ENCODE measurements around the gene USP37. TPM values are rescaled to one million over a fixed set of nuclear protein-coding genes. Genes with fewer than 3 reads are reported as not detected.

USP37 gene
- total RNA-seq, 1 donor from 2014 or later: 9.2 TPM

GRCh38 chr2:218583983-218584850, 16.1 kb upstream of the USP37 start:
- FAIRE-seq (no peak), DNase-seq (ENCODE audit: low read depth) (no peak)
- no peak for TF ChIP-seq CTCF (IDR thresholded peaks at IDR 0.05; ENCODE audit: insufficient read depth, low read length, severe bottlenecking)
- Histone ChIP-seq H3K36me3 (ENCODE audit: control insufficient read depth, insufficient read depth, low read length) (peaks cover 9% of the 10 kb centered on the region), H3K27me3 (ENCODE audit: control insufficient read depth, insufficient read depth, low read length) (no peaks in the 10 kb centered on the region), H3K4me3 (ENCODE audit: low read depth, low read length) (no peak overlapping the region)

DNA sequence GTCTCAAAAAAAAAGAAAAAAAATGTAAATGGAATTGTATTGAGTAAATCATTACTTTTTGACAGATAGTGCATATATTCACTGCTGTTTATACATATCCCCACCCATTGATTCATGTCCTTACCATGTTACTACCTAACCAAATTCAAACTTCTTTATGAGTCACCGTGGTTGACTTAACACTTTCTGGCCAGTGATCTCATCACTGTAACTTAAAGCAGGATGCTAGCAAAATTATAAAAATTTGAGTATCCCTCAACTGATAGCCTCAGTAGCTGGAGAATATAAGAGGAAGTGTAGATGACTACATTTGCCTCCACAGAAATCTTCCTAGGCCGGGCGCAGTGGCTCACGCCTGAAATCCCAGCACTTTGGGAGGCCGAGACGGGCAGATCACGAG, 13.9 kb upstream of the USP37 start:
- peaks cover 9% of the 10 kb centered on the region for H3K36me3 ChIP-seq (ENCODE audit: control insufficient read depth, insufficient read depth, low read length)
- FAIRE-seq (no peak), DNase-seq (ENCODE audit: low read depth) (peak; percentile 95)
- H3K27me3 ChIP-seq (ENCODE audit: control insufficient read depth, insufficient read depth, low read length): no peaks in the 10 kb centered on the region
- TF ChIP-seq CTCF (IDR thresholded peaks at IDR 0.05; ENCODE audit: insufficient read depth, low read length, severe bottlenecking): no peak
- no peak overlapping the region for H3K4me3 ChIP-seq (ENCODE audit: low read depth, low read length)

- TF ChIP-seq CTCF (IDR thresholded peaks at IDR 0.05; ENCODE audit: insufficient read depth, low read length, severe bottlenecking): no peak
- Histone ChIP-seq H3K36me3 (ENCODE audit: control insufficient read depth, insufficient read depth, low read length) (peaks cover 5% of the 10 kb centered on the region), H3K27me3 (ENCODE audit: control insufficient read depth, insufficient read depth, low read length) (no peaks in the 10 kb centered on the region), H3K4me3 (ENCODE audit: low read depth, low read length) (no peak overlapping the region)
- FAIRE-seq: no peak
- DNase-seq (ENCODE audit: low read depth): no peak
Observed at GRCh38 chr2:218578272-218578877, 10.2 kb upstream of the USP37 start.

- Histone ChIP-seq H3K27me3 (ENCODE audit: control insufficient read depth, insufficient read depth, low read length) (no peaks in the 10 kb centered on the region), H3K36me3 (ENCODE audit: control insufficient read depth, insufficient read depth, low read length) (peaks cover 2% of the 10 kb centered on the region), H3K4me3 (ENCODE audit: low read depth, low read length) (no peak overlapping the region)
- TF ChIP-seq CTCF (IDR thresholded peaks at IDR 0.05; ENCODE audit: insufficient read depth, low read length, severe bottlenecking): no peak
- DNase-seq (ENCODE audit: low read depth) (no peak), FAIRE-seq (no peak)
Observed at GRCh38 chr2:218577482-218578220, 9.5 kb upstream of the USP37 start.

- no peaks in the 10 kb centered on the region for H3K27me3 ChIP-seq (ENCODE audit: control insufficient read depth, insufficient read depth, low read length)
- no peak overlapping the region for H3K4me3 ChIP-seq (ENCODE audit: low read depth, low read length)
- DNase-seq (ENCODE audit: low read depth): no peak
- H3K36me3 ChIP-seq (ENCODE audit: control insufficient read depth, insufficient read depth, low read length): peaks cover 2% of the 10 kb centered on the region
- no peak for FAIRE-seq
- TF ChIP-seq CTCF (IDR thresholded peaks at IDR 0.05; ENCODE audit: insufficient read depth, low read length, severe bottlenecking): no peak
Observed at GRCh38 chr2:218576854-218577253, 8.7 kb upstream of the USP37 start.
